Measurements from ENCODE around the gene MAP1B. TPM values are rescaled to one million over a fixed set of nuclear protein-coding genes. Genes with fewer than 3 reads are reported as not detected.

MAP1B gene
- total and polyA plus RNA-seq, 2 donors from 2014 or later: 3.6 to 57.0 TPM

- intact Hi-C loops (cut with DNase I): no loop called here
- FAIRE-seq (no peak), DNase-seq (no peak)
- Histone ChIP-seq H3K27me3 (ENCODE audit: control insufficient read depth, insufficient read depth, low read length) (no peaks in the 10 kb centered on the region), H3K9ac (ENCODE audit: low read length in 3 of 3) (no peak overlapping the region), H3K27ac (ENCODE audit: low read depth in 2 of 2, low read length in 2 of 2) (no peak overlapping the region), H3K36me3 (ENCODE audit: control insufficient read depth in 2 of 3, insufficient read depth in 3 of 3, low read length in 3 of 3) (peaks cover 0 to 1% (median 0%) of the 10 kb centered on the region in 3 donors), H3K4me3 (ENCODE audit: low read length in 3 of 3) (no peak overlapping the region), H3K9me3 (ENCODE audit: control insufficient read depth in 2 of 3, insufficient read depth in 1 of 3, low read length in 3 of 3) (no peaks in the 10 kb centered on the region), H3K4me1 (ENCODE audit: control insufficient read depth in 2 of 3, insufficient read depth in 2 of 3, low read depth in 1 of 3, low read length in 3 of 3) (no peaks in the 10 kb centered on the region)
- no peak for TF ChIP-seq CTCF (IDR thresholded peaks at IDR 0.05; ENCODE audit: borderline replicate concordance, extremely low read depth, insufficient read depth)
These were observed 81.9 kb downstream of the MAP1B start for GRCh38 chr5:72189146-72189545.

GRCh38 chr5:72191404-72191803 lies 84.1 kb downstream of the MAP1B start:
- H3K9ac ChIP-seq (ENCODE audit: low read length in 3 of 3): no peak overlapping the region
- H3K27ac ChIP-seq (ENCODE audit: low read depth in 2 of 2, low read length in 2 of 2): no peak overlapping the region
- H3K36me3 ChIP-seq (ENCODE audit: control insufficient read depth in 2 of 3, insufficient read depth in 3 of 3, low read length in 3 of 3): peaks cover 0 to 5% (median 0%) of the 10 kb centered on the region in 3 donors
- no peak for TF ChIP-seq CTCF (IDR thresholded peaks at IDR 0.05; ENCODE audit: borderline replicate concordance, extremely low read depth, insufficient read depth)
- DNase-seq (no peak), FAIRE-seq (no peak)
- H3K4me3 ChIP-seq (ENCODE audit: low read length in 3 of 3): no peak overlapping the region
- no peaks in the 10 kb centered on the region for H3K4me1 ChIP-seq (ENCODE audit: control insufficient read depth in 2 of 3, insufficient read depth in 2 of 3, low read depth in 1 of 3, low read length in 3 of 3)
- H3K27me3 ChIP-seq (ENCODE audit: control insufficient read depth, insufficient read depth, low read length): no peaks in the 10 kb centered on the region
- H3K9me3 ChIP-seq (ENCODE audit: control insufficient read depth in 2 of 3, insufficient read depth in 1 of 3, low read length in 3 of 3): no peaks in the 10 kb centered on the region
- intact Hi-C loops (cut with DNase I): no loop called here

- no peak overlapping the region for H3K4me3 ChIP-seq (ENCODE audit: low read length in 3 of 3)
- H3K36me3 ChIP-seq (ENCODE audit: control insufficient read depth in 2 of 3, insufficient read depth in 3 of 3, low read length in 3 of 3): peaks cover 0 to 5% (median 0%) of the 10 kb centered on the region in 3 donors
- FAIRE-seq (no peak), DNase-seq (no peak)
- H3K27ac ChIP-seq (ENCODE audit: low read depth in 2 of 2, low read length in 2 of 2): no peak overlapping the region
- no peaks in the 10 kb centered on the region for H3K4me1 ChIP-seq (ENCODE audit: control insufficient read depth in 2 of 3, insufficient read depth in 2 of 3, low read depth in 1 of 3, low read length in 3 of 3)
- intact Hi-C loops (cut with DNase I): no loop called here
- no peak overlapping the region for H3K9ac ChIP-seq (ENCODE audit: low read length in 3 of 3)
- no peaks in the 10 kb centered on the region for H3K27me3 ChIP-seq (ENCODE audit: control insufficient read depth, insufficient read depth, low read length)
- TF ChIP-seq CTCF (IDR thresholded peaks at IDR 0.05; ENCODE audit: borderline replicate concordance, extremely low read depth, insufficient read depth): no peak
- H3K9me3 ChIP-seq (ENCODE audit: control insufficient read depth in 2 of 3, insufficient read depth in 1 of 3, low read length in 3 of 3): no peaks in the 10 kb centered on the region
These were observed 87.6 kb downstream of the MAP1B start for GRCh38 chr5:72194846-72195245.

GRCh38 chr5:72195581-72195980 lies 88.3 kb downstream of the MAP1B start:
- Histone ChIP-seq H3K27ac (ENCODE audit: low read depth in 2 of 2, low read length in 2 of 2) (no peak overlapping the region), H3K9ac (ENCODE audit: low read length in 3 of 3) (no peak overlapping the region), H3K9me3 (ENCODE audit: control insufficient read depth in 2 of 3, insufficient read depth in 1 of 3, low read length in 3 of 3) (no peaks in the 10 kb centered on the region), H3K36me3 (ENCODE audit: control insufficient read depth in 2 of 3, insufficient read depth in 3 of 3, low read length in 3 of 3) (peaks cover 0 to 5% (median 0%) of the 10 kb centered on the region in 3 donors), H3K4me3 (ENCODE audit: low read length in 3 of 3) (no peak overlapping the region), H3K27me3 (ENCODE audit: control insufficient read depth, insufficient read depth, low read length) (no peaks in the 10 kb centered on the region), H3K4me1 (ENCODE audit: control insufficient read depth in 2 of 3, insufficient read depth in 2 of 3, low read depth in 1 of 3, low read length in 3 of 3) (no peaks in the 10 kb centered on the region)
- no peak for TF ChIP-seq CTCF (IDR thresholded peaks at IDR 0.05; ENCODE audit: borderline replicate concordance, extremely low read depth, insufficient read depth)
- DNase-seq (no peak), FAIRE-seq (no peak)
- intact Hi-C loops (cut with DNase I): no loop called here

All from kidney (tissue), 14 donors.